Activated CD4-positive, alpha-beta T cell treated with anti-CD3 and anti-CD28 coated beads, Interleukin-2, amount 50 U/mL, for 16 hours (primary cell): ENCODE results near the gene SYT1.
A peak's percentile ranks its signal among the peaks of the same experiment; 100 is the strongest.
"Not testable (repeated sequence)": the region's sequence is repeated elsewhere in the genome, so short reads cannot be mapped to it uniquely, and the experiment has no call there.

Source experiments
- DNase-seq: peaks from one replicate; pipeline ENCODE4 v3.0.0-alpha.2; 2020

Gene SYT1

DNA sequence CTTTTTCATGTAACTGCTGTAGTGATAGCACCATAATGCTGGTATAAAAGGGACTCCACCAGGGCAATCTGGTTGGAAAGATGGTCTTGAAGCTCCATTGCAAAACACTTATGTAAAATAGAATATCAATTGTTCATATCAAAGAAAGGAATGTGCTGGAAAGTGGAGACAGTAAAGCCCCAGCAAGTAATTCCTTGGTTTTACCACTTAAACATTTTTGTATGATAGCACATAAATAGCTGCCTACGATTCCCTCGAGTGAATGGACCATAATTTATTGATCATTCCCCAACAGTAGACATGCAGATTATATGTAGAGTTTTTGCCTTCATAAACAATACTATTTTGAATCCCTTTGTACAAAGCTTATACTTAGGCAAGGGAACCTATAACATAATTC is 550.7 kb downstream of the SYT1 start:
- no peak for DNase-seq

DNA sequence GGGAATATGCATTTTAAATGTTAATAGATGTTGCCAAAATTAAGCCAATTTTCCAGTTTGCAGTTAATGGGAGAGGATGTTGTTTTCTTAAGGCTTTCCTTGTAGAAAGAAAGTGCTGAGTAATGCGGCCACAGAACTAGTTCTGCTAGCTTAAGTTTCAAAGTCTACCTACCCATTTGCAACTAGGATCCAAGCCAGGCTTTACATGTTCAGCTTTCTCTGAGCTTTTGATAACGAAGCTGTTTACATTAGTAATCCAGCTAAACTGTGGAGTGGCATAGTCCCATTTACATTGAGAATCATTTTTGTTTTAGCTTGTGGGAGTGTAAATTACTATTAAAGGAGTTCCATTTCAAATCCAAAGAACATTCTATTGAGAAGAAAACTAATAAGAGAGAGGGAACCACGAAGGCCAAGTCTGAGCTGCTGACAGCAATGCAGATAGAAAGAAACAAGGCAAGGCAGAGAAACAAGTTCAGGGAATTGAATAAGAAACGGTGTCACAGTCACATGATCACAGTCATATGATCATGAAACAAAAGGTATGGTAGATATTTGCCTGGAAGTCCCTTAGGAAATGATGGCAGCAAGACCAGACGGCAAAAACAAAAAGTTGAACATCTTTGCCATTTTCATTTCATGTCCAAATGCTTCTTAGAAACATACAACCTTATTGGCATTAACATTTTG is 551.3 kb downstream of the SYT1 start:
- DNase-seq: no peak

DNA sequence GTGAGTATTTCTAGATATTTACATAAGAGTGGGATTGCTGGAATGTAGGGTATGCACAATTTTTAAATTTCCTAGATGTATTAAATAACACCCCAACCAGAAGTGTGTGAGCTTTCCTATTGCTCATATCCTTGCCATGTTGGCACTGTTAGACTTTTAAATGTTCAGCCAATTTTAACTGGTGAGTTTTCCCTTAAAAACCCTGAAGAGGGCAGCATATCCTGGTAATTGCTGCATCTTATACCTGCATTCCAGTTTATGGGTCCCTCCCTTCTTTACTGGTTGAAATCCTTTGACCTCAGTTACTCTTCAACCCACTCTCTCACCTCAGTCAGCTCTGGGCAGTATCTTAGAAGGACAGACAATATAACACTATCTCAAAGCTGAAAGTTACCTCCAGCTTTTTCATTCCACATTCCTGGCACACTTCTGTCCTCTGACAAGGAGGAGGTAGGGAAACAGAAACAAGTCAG is 555.6 kb downstream of the SYT1 start:
- peak; percentile 1 for DNase-seq

DNA sequence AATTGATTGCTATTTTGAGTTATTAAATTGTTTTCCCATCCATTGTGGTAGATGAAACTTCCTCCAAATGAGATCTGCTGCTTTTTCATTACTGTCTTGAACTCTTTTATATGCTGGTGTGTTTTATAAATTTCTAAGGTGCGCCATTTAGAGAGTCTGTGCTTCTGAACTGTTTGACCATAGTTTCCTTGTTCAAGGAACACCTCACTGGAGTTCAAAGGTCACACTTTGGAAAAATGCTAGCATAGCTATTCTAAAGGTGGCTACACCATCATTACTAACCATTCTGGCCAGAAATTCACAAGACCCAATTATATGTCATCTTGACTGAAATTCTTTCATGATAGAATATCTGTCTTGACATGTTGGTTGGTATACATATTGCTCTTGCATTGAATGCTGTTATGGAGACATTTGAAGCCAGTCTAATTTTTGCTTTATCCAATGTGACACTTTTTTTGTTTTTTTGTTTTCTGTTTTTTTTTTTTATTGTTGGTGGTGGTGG is 556.7 kb downstream of the SYT1 start:
- no peak for DNase-seq

DNA sequence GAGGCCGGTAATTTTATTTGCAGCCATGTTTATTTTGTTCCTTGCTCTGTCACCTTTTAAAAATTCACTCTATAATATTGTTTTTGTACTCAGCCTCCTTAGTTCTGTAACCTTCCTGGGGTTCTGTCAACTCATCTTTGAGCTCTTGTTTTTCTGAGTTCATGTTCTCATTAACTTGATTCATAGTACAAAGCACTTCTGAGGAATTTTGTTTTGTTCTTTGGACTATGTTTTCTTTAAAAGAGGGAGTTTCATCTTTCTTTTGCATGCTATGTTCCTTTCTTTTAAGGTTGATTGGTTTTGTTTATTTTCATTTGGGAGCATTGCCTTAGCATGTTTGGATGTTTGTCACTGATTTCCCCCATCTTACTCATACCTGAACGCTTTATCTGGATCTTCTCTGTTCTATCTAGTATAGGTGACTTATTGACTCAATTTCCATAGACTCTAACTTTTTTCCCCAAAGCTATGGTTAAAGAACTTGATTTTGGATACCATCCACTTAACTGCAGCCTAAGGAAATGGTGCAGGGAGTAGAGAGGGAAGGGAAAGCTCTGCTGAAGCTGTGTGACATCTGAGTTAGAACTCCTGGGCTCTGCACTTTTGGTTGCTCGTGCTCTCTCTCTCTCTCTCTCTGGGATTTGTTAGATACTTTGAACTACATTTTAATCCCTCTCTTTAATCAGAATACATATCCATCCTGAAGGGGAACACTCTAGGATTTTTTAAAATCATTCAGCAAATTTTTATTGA is 557.7 kb downstream of the SYT1 start:
- no peak for DNase-seq

- DNase-seq: no peak
Observed at GRCh38 chr12:79423560-79423959, 559.0 kb downstream of the SYT1 start.

DNA sequence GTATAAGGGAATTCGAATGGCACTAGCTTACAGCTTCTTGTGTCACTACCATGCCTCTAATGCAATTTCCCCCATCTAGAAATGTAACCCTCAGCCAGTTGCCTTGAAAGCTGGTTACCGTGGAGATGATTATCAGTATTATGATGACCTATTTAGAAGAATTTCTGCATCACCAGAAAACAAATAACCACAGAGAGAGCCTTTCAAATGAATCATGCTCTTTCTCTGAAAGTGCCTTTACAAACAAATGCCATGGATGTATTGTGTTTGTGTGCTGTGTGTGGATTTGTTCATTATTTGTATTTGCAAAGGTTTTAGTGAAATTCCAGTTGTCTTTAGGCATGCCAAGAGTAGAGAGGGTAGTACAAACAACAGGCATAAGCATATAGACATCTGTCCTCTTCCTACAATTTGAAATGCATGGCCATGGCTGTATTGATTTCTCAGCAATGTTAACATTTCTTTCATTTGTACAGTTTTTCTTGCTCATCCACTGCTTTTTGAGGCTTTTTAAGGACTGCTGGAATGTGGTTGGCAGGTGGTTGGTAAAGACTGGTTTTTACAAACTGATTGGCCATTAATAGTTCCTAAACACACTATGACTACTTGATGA is 559.6 kb downstream of the SYT1 start:
- DNase-seq: no peak

GRCh38 chr12:79426121-79426520 is 561.5 kb downstream of the SYT1 start:
- DNase-seq: no peak

GRCh38 chr12:79426744-79427143 is 562.2 kb downstream of the SYT1 start:
- DNase-seq: not testable (repeated sequence)

- DNase-seq: no peak
Observed at GRCh38 chr12:79433465-79434072, 569.0 kb downstream of the SYT1 start.

DNA sequence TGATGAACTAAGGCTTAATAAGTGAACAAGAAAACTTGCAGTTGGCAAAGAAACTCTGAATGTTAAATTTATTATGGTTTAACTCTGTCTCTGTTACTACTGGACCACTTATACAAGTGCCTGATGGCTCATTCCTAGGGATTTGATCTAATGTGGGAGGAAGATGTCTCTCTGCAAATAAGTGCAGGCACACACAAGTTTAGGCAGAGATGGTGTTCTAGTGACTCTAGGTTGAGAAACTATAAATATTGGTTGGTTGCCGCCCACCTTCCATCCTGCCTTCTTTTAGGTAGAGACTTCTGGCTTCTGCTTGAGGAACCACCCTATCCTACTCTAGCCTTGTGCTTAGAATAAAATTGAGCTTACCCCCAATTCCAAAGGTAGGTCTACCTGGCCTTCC is 570.0 kb downstream of the SYT1 start:
- DNase-seq: no peak

DNA sequence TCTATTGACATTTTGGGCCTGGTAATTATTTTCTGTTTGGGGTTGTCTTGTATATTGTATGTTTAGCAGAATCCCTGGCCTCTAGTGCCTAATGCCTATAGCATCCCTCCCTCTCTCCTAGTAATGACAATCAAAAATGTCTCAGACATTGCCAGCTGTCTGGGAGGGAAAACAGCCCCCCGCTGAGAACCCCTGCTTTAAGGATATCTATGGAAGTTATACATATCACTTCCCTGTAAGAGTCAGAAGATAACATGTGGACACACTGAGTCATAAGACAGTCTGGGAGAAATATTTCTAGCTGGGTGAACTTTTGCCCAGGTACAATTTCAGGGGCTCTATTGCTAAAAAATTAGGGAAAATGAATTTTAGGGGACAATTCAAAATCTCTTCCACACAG is 571.2 kb downstream of the SYT1 start:
- no peak for DNase-seq

DNA sequence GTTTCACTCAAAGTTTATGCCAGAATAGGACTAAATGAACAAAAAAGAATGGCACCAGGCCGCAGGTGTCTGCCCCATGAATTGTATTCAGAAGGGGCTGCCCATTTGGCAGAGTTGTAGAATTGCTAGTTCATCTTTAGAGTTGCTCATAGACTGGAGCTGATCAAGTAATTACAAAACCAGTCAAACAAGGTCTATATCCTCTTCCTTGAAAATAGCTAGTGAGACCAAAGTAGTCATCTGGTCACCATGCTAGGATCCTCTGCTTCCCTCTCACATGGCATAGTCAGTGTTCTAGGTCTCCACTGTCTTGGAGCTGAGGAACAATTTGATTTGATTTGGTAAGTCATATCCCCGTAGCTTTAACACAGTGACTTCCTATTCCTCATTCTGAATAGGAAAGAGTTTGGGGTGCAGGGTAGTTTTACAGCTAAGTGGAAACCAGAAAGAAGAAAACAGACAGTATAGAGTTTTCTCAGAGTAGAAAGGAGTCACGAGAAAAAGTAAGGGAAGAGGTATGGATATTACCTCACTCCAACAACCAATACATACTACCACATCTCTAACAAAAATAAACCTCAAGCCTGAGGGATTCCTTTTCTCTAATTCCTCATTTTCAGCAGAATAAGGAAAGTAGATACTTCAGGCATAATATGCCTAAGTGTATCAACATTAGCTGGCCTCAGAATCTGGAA is 574.1 kb downstream of the SYT1 start:
- DNase-seq: no peak

GRCh38 chr12:79439175-79439825 is 574.7 kb downstream of the SYT1 start:
- no peak for DNase-seq

GRCh38 chr12:79441534-79441933 is 577.0 kb downstream of the SYT1 start:
- DNase-seq: no peak

GRCh38 chr12:79442396-79442795 is 577.8 kb downstream of the SYT1 start:
- DNase-seq: no peak

DNA sequence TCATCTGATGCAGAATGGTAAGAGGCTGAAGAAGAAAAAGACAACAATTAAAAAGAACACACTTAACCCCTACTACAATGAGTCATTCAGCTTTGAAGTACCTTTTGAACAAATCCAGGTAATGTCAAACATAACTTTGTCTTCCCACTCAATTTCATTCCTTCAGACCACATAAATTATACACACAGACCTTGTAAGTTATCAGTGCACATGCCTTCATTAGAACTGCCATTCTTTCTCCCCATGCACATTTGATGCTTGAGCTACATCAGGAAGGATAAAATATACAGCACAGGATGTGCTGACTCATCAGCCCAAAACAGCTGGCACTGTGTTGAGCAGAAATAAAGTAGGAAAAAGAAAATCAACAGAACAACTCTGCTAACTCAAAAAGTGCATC is 579.5 kb downstream of the SYT1 start:
- no peak for DNase-seq

- no peak for DNase-seq
Observed at GRCh38 chr12:79448816-79449215, 584.2 kb downstream of the SYT1 start.

- no peak for DNase-seq
Observed at GRCh38 chr12:79451365-79451764, 586.8 kb downstream of the SYT1 start.

DNA sequence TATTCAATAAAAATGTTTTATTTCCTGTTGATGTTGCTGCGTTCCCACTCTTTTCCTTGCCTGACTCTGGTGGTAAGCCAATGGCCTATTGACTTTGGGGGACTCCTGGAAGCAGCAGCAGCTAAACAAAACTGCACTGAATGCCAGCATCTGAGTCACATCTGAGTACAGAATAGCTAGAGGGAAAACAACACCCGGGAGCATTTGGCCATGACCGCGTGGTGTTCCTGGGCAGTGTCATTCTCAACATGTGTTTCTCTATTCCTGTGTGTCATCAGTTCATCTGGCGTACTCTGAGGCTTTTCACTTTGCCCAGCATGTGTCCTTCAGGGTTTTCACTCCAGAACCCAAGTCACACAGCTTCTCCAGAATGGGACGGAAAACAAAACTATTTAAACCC is 587.4 kb downstream of the SYT1 start:
- no peak for DNase-seq

GRCh38 chr12:79452906-79453305 is 588.3 kb downstream of the SYT1 start:
- no peak for DNase-seq

DNA sequence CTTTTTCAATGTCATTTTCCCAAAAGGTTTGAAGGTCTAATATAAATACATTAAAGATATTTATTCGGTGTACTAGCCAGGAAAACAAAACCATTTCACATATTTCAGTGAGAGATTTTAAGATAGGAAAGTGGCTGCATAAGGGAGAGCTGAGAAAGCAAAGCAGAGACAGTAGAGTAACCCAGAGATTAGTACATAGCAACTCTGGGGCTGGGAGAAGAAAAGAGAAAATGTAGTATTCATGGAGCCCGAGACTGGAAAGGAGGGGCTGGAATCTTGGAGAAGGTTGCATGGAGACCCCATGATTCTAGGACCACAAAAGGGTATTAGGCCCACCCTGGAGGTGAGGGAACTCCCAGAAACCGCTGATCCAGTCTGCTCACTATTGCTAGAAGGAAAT is 589.2 kb downstream of the SYT1 start:
- DNase-seq: no peak
